Frontal cortex (tissue), 4 donors: Measurements from ENCODE around the gene NCOR1. TPM values are rescaled to one million over a fixed set of nuclear protein-coding genes. Genes with fewer than 3 reads are reported as not detected.

ENCODE experiments used
- DNase-seq, 2 donors: peaks; one replicate each; pipeline ENCODE4 v3.0.0; 2012; ENCODE audit warnings: low spot score in 2 of 2
- FAIRE-seq: peaks from 2 replicates; lab custom pipeline; 2012; peaks lifted over from hg19 to GRCh38; lab: Jason Lieb, UNC
- small RNA-seq: library from RNA; depleted of rRNA; stranded (forward); fragments of <200 nt; gene quantifications from one replicate; pipeline ENCODE3, GENCODE V24; 2014
- total RNA-seq: library from RNA; depleted of rRNA; stranded (reverse); fragments of >200 nt; gene quantifications from one replicate; pipeline ENCODE4 v1.2.3, GENCODE V29; 2014
- donor health status: control.
- donor health status: control.
- donor health status: control.

NCOR1 gene
- total RNA-seq, 1 donor from 2014 or later = 104 TPM

DNA sequence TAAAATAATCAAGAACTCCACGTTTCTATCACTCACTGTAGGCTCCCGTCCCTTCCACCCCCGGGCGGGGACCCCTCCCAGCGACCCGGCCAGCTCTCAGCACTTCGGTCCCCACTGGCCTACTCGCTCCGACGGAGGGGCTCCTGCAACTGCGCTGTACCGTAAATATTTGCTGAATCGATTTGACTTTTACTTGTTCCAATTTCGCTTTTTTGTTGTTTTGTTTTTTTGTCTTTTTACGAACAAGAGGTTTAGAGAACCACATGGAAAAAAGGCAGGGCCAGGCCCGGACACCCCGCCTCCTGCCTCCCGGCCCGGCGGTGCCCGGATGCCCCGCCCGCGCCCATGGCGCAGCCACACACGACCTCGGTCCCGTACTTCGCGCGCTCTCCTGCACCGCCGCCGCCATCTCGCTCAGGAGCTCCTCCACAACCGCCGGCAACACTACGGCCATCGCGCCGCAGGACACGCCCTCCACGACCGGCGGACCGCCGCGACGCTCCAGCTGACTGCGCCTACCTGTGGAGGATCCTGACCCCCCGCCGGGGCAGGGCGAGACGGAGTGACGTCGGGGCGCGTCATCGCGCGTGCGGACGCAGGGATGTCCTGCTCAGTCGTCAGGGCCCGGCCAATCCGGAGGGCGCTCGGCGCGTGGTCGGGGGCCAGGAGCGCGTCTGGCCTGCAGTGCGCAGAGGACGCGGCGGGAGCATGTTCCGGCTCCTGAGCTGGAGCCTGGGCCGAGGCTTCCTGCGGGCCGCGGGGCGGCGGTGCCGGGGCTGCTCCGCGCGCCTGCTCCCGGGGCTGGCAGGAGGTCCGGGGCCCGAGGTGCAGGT lies 216.0 kb downstream of the NCOR1 start, which contains the start of the genes TTC19 and ZSWIM7:
Gene TTC19 (plus strand): TSS at position 684 of the 833 bp plus-strand sequence. CDS start 25 bp downstream, at position 709.
Gene ZSWIM7 (minus strand): TSS at position 564 of the 833 bp plus-strand sequence. CDS start 110 bp downstream, at position 454.
- FAIRE-seq (no peak), DNase-seq (peak; percentile 98 to 99)

DNA sequence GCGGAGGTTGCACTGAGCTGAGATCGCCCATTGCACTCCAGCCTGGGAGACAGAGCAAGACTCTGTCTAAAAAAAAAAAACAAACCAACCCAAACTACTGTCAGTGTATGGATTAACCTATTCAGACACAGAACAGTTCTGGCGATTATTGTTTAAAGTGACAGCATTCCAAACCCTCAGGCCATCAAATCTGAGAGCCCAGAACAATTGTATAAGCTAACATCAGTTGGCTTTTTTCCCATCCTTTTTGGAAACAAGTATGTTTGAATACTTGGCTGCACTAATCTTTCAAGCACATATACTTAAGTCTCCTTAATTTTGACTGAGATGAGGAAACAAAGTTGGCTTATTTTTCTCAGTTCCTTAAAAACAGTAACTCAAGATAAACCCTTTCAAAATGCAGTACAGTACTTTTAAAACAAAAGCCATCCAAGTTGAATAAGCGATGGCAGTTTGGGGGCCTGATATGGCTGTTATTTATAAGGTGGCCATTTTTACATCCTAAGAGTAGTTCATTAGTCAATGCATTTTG lies 217.2 kb downstream of the NCOR1 start:
- FAIRE-seq = no peak

DNA sequence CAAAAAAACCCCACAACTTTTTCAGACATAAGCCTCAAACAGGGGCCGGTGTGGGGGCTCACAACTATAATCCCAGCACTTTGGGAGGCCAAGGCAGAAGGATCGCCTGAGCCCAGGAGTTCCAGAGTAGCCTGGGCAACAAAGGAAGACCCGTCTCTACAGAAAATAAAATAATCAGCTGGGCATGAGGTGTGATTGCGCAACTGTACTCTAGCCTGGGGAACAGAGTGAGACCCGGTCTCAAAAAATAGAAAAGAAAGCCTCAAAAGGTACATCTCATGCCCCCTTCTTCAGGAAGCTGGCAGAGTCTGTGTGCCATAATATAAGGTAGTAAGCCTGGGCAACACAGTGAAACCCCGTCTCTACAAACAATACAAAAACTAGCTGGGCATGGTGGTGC lies 219.0 kb downstream of the NCOR1 start:
- DNase-seq = no peak
- no peak for FAIRE-seq

More for the DNA sequence above, 217.2 kb downstream of the NCOR1 start:
- no peak for DNase-seq

DNA sequence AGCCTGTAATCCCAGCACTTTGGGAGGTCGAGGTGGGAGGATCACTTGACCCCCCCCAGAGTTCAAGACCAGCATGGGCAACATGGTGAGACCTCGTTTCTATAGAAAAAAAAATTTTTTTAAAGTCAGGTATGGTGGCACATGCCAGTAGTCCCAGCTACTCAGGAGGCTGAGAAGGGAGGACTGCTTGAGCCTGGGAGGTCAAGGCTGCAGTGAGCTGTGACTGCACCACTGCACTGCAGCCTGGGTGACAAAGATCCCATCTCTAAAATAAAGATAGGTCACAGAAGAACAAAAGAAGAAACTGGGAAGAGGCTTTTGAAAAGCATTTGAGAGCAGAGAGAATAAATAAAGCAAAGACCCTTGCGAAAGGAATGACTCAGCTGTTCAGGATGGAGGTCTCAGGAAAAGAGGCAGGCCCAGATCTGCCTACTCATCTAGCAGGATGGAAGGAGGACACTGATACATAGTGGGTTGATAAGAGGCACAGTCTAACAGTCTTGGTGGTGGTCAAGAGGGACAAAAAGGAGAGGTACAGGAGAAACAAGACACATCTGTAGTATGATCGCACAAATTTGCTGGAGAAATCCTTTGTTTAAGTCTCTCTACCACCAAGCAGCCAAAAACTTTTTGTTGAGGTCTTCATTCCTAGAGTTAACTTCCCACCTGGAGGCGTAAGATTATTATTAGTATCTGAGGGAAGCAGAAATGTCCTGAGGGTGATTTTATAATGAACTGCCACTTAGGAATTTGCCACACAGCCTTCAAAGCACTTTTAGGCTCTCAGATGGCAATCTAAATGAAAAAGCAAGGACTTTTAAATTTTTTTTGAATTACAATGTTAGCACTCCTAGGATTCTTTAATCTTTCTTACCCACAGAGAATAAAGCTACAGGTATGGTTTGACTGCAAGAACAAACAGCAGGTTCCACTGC lies 233.4 kb downstream of the NCOR1 start:
- DNase-seq (no peak), FAIRE-seq (no peak)

DNA sequence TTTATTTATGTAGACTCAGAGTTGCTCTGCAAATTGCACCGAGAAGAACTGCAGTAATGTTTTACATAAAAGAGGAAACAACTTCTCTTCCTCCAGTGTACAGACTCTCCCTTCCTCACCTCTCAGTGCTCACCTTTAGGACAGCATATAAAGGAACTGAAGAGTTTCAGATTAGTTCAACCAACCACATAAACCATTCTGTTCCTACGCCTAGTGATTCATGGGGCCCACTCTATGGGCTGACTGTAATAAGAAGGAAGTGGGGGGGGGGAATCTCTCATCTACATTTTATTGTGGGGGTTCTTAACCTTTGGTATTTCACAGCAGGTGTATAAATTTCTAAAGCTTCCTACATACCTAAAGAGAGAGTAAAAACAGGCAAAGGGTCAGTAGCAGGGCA lies 234.1 kb downstream of the NCOR1 start:
- FAIRE-seq = no peak
- DNase-seq = no peak

Small RNA genes lying within 50 kb of the gene (small RNA-seq; reads per million reads assigned to genes)
- not detected for gene RNU6-314P
- gene RNU6-862P = not detected

Other genes with a start within 250 kb of the NCOR1 start
- 19.6 TPM for gene ZSWIM7, start 215.8 kb downstream of the NCOR1 start, total RNA-seq
- 38.7 TPM for gene TTC19, start 215.7 kb downstream of the NCOR1 start, total RNA-seq
- 20.4 TPM for gene PIGL, start 1.7 kb upstream of the NCOR1 start, total RNA-seq
- gene CENPV, start 137.9 kb upstream of the NCOR1 start, total RNA-seq = 97.8 TPM
- gene UBB, start 165.6 kb upstream of the NCOR1 start, total RNA-seq = 1,503 TPM
- 2.4 TPM for gene TRPV2, start 200.0 kb upstream of the NCOR1 start, total RNA-seq